HL-60 (cell line): ENCODE measurements around the gene TTC33.

Experiments used
- DNase-seq, 2 experiments: peaks; one replicate each; pipeline ENCODE4 v3.0.0-alpha.2; 2010 to 2020; ENCODE audit warnings: low read depth in 1 of 2, low spot score in 1 of 2
- H3K27ac ChIP-seq: fragments of 250-450 bp; sonication (Bioruptor Pico); replicated peaks from 2 replicates; pipeline ENCODE4 v1.5.1; 2020; ENCODE audit warnings: mild to moderate bottlenecking, moderate library complexity
- H3K27me3 ChIP-seq: fragments of 250-450 bp; sonication (Bioruptor Pico); 2 replicates; pipeline ENCODE4 v1.5.1; 2021; ENCODE audit warnings: mild to moderate bottlenecking, moderate library complexity; ENCODE audit not compliant: insufficient read depth, poor library complexity, severe bottlenecking
- H3K4me3 ChIP-seq: replicated peaks from 2 replicates; pipeline ENCODE4 v1.5.1; 2011; ENCODE audit warnings: mild to moderate bottlenecking, control low read depth, low read length; ENCODE audit not compliant: insufficient read depth
- GABPA ChIP-seq: IDR thresholded peaks from 2 replicates; pipeline ENCODE4 v1.6.1; 2012; ENCODE audit warnings: low read depth
- POLR2AphosphoS5 ChIP-seq: IDR thresholded peaks from 2 replicates; pipeline ENCODE4 v1.6.1; 2012; ENCODE audit warnings: low read depth
- SPI1 ChIP-seq: IDR thresholded peaks from 2 replicates; pipeline ENCODE4 v1.6.1; 2012; ENCODE audit warnings: low read depth, mild to moderate bottlenecking, borderline replicate concordance
- TF ChIP-seq, protein P1 (sequence below): IDR thresholded peaks from one replicate; pipeline ENCODE4 v1.5.1; 2011; ENCODE audit warnings: low read length, control low read depth, inconsistent platforms; ENCODE audit not compliant: insufficient read depth
- TF ChIP-seq, protein P2 (sequence below): IDR thresholded peaks from 2 replicates; pipeline ENCODE4 v1.6.1; 2012; ENCODE audit warnings: low read depth; ENCODE audit not compliant: insufficient replicate concordance

The TTC33 gene

DNA sequence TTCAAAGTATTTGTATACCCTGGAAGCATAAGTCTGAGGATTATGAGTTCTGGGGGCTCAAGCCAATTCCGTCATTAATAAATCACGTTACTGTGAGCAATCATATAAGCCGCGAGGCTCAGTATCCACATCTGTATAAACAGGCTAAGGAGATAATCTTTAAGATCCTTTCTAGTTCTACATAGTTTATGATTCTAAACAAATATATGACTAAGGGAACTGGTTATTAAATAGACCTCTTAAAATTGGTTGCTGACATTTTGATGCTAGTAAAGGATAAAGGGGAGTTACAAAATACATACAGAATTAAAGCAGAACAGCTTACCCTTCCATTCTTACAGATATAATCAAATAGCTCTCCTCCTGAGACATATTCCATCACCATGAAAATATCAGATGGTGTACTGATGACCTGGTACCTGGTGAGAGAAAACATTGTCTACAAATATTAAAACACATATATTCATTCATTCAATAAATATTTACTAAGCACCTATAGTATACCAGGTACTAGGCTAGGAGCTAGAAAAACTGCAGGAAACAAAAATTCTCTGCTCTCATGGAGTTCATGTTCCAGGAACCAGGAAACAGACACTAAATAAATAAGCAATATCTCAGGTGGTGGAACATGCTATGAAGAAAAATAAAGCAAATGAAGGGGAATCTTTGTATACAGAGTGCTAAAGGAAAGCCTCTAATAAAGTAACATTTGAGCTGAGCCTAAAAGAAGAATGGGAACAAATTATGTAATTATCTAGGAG, 19.5 kb upstream of the TTC33 start:
- no peak for DNase-seq
- Histone ChIP-seq H3K4me3 (no peak overlapping the region), H3K27me3 (no peaks in the 10 kb centered on the region), H3K27ac (no peak overlapping the region)
- TF ChIP-seq POLR2AphosphoS5 (no peak), SPI1 (no peak)
- TF ChIP-seq, protein P1, sequence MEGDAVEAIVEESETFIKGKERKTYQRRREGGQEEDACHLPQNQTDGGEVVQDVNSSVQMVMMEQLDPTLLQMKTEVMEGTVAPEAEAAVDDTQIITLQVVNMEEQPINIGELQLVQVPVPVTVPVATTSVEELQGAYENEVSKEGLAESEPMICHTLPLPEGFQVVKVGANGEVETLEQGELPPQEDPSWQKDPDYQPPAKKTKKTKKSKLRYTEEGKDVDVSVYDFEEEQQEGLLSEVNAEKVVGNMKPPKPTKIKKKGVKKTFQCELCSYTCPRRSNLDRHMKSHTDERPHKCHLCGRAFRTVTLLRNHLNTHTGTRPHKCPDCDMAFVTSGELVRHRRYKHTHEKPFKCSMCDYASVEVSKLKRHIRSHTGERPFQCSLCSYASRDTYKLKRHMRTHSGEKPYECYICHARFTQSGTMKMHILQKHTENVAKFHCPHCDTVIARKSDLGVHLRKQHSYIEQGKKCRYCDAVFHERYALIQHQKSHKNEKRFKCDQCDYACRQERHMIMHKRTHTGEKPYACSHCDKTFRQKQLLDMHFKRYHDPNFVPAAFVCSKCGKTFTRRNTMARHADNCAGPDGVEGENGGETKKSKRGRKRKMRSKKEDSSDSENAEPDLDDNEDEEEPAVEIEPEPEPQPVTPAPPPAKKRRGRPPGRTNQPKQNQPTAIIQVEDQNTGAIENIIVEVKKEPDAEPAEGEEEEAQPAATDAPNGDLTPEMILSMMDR: no peak

DNA sequence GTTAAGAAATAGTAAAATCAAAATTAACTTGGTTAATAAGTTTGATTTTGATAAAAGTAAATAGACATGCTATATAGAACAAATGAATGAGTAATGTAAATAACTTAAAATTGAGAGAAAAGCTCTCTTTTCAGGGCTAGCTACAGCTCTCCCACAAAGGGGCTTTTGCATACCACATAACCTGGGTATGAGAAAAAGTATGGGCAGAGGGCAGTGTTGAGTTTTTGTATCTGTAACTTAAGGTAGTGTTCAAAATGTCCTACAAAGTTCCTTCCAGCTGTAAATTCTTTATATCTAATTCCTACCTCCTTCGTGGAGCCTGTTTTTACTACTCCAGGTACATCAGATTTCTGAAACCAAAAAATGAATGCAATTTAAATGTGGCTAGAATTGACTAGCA, 18.9 kb upstream of the TTC33 start:
- H3K4me3 ChIP-seq: no peak overlapping the region
- no peak for DNase-seq
- TF ChIP-seq, protein P1: no peak
- TF ChIP-seq, protein P2, sequence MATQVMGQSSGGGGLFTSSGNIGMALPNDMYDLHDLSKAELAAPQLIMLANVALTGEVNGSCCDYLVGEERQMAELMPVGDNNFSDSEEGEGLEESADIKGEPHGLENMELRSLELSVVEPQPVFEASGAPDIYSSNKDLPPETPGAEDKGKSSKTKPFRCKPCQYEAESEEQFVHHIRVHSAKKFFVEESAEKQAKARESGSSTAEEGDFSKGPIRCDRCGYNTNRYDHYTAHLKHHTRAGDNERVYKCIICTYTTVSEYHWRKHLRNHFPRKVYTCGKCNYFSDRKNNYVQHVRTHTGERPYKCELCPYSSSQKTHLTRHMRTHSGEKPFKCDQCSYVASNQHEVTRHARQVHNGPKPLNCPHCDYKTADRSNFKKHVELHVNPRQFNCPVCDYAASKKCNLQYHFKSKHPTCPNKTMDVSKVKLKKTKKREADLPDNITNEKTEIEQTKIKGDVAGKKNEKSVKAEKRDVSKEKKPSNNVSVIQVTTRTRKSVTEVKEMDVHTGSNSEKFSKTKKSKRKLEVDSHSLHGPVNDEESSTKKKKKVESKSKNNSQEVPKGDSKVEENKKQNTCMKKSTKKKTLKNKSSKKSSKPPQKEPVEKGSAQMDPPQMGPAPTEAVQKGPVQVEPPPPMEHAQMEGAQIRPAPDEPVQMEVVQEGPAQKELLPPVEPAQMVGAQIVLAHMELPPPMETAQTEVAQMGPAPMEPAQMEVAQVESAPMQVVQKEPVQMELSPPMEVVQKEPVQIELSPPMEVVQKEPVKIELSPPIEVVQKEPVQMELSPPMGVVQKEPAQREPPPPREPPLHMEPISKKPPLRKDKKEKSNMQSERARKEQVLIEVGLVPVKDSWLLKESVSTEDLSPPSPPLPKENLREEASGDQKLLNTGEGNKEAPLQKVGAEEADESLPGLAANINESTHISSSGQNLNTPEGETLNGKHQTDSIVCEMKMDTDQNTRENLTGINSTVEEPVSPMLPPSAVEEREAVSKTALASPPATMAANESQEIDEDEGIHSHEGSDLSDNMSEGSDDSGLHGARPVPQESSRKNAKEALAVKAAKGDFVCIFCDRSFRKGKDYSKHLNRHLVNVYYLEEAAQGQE: no peak
- TF ChIP-seq SPI1 (no peak), POLR2AphosphoS5 (no peak), GABPA (no peak)
- H3K27me3 ChIP-seq: no peaks in the 10 kb centered on the region
- no peak overlapping the region for H3K27ac ChIP-seq

DNA sequence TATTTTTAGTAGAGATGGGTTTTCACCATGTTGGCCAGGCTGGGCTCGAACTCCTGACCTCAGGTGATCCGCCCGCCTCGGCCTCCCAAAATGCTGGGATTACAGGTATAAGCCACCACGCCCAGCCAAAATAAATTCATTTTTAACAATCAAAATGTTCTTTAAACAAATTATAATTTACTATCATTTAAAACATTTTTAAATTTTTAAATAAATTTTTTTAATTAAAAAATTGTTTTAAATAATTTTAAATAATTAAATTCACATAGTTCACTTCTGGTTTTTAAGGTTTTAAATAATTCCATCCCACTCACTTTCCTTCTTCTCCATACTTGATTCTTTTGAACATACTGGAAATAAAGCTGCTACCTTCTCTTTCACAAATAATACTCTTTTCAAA, 15.0 kb upstream of the TTC33 start:
- TF ChIP-seq GABPA (no peak), SPI1 (no peak), POLR2AphosphoS5 (no peak)
- TF ChIP-seq, protein P2: no peak
- TF ChIP-seq, protein P1: no peak
- Histone ChIP-seq H3K27ac (no peak overlapping the region), H3K4me3 (no peak overlapping the region), H3K27me3 (no peaks in the 10 kb centered on the region)
- DNase-seq: no peak

DNA sequence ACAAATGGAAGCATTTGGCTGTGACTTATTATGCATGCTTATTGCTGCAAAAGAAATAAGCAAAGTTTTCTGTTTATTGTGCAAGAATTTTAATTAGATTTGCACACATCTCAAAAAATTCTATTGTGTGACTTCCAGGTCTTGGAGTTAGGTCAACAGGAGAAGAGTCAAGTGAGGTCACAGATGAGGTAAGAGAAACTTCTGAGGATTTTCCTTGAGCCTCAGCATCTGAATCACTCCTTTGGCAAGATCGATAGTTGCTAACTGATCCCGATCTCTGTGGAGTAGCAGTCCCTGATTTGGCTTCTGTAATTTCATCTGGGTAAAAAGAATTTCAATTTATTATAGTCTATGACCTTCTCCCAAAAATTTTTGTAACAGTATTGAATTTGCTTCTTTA, 6.9 kb upstream of the TTC33 start:
- H3K27me3 ChIP-seq: no peaks in the 10 kb centered on the region
- H3K4me3 ChIP-seq: no peak overlapping the region
- DNase-seq: no peak
- no peak overlapping the region for H3K27ac ChIP-seq
- no peak for TF ChIP-seq SPI1
- TF ChIP-seq GABPA: no peak
- TF ChIP-seq, protein P1: no peak
- no peak for TF ChIP-seq POLR2AphosphoS5
- TF ChIP-seq, protein P2: no peak
